Endothelial cell of umbilical vein (primary cell): Measurements from ENCODE around the gene COL9A1. TPM values are rescaled to one million over a fixed set of nuclear protein-coding genes. Genes with fewer than 3 reads are reported as not detected.

Experiments
- BruUV-seq: library from RNA; stranded (reverse); fragments of 400-500 nt; replicated peaks from 2 replicates; lab custom pipeline; 2021; lab: Mats Ljungman, UMichigan
- CTCF ChIA-PET: fragments of 300-600, 350-600 bp; sonication (Branson Sonifier 250); formaldehyde crosslinking; loops from one replicate; lab custom pipeline; 2021; ENCODE audit warnings: antibody characterized with exemption, inconsistent platforms; lab: Charles Lee
- POLR2A ChIA-PET: fragments of 300-600, 350-600 bp; sonication (Branson Sonifier 250); formaldehyde crosslinking; loops from one replicate; lab custom pipeline; 2021; ENCODE audit warnings: antibody characterized with exemption, inconsistent platforms; lab: Charles Lee
- DNase-seq: peaks from one replicate; pipeline ENCODE4 v3.0.0-alpha.2; 2011; ENCODE audit warnings: low read depth, low spot score
- FAIRE-seq: peaks from 2 replicates; lab custom pipeline; 2011; peaks lifted over from hg19 to GRCh38; lab: Jason Lieb, UNC
- H2AFZ ChIP-seq: 2 replicates; pipeline ENCODE4 v1.6.0; 2012; ENCODE audit warnings: low read depth, low read length, control low read depth, inconsistent platforms
- H3K27ac ChIP-seq: 2 replicates; pipeline ENCODE4 v1.5.1; 2011; ENCODE audit warnings: low read depth, mild to moderate bottlenecking, control low read depth, low read length, moderate library complexity; ENCODE audit not compliant: insufficient read depth
- H3K27me3 ChIP-seq, 2 experiments: 2 replicates each; pipeline versions ENCODE4 v1.6.0 to v1.6.1; 2011; ENCODE audit warnings: low read length in 2 of 2, mixed read lengths in 1 of 2; ENCODE audit not compliant: control insufficient read depth in 2 of 2, insufficient read depth in 2 of 2
- H3K36me3 ChIP-seq, 2 experiments: 2 replicates in 1 of 2; 3 replicates in 1 of 2; pipeline ENCODE4 v1.5.1; 2011; ENCODE audit warnings: low read length in 2 of 2, mild to moderate bottlenecking in 1 of 2, moderate library complexity in 1 of 2; ENCODE audit not compliant: control insufficient read depth in 2 of 2, insufficient read depth in 2 of 2; ENCODE audit errors: extremely low read depth in 1 of 2
- H3K4me1 ChIP-seq: 3 replicates; pipeline ENCODE4 v1.5.1; 2011; ENCODE audit warnings: mild to moderate bottlenecking, low read length; ENCODE audit not compliant: control insufficient read depth, insufficient read depth; ENCODE audit errors: extremely low read depth
- H3K4me2 ChIP-seq: 2 replicates; pipeline ENCODE4 v1.6.1; 2011; ENCODE audit warnings: low read length, control low read depth, mixed read lengths; ENCODE audit not compliant: insufficient read depth
- H3K4me3 ChIP-seq, 3 experiments: fragments of 200-600 bp in 1 of 3; sonication (generic), shearing (Covaris generic) in 1 of 3; replicated peaks in 1 of 3; 2 replicates each; pipeline ENCODE4 v1.5.1; 2011 to 2016; ENCODE audit warnings: control low read depth in 3 of 3, low read length in 3 of 3, mild to moderate bottlenecking in 2 of 3, inconsistent platforms in 1 of 3, low read depth in 1 of 3, moderate library complexity in 1 of 3; ENCODE audit not compliant: insufficient read depth in 1 of 3
- H3K79me2 ChIP-seq: 2 replicates; pipeline ENCODE4 v1.6.0; 2012; ENCODE audit warnings: low read length, inconsistent platforms; ENCODE audit not compliant: control insufficient read depth, insufficient read depth
- H3K9ac ChIP-seq: replicated peaks from 2 replicates; pipeline ENCODE3; 2011; ENCODE audit warnings: low read length, control low read depth; ENCODE audit not compliant: insufficient read depth; ENCODE audit errors: extremely low read depth
- H3K9me1 ChIP-seq: replicated peaks from 3 replicates; pipeline ENCODE4 v1.6.0; 2011; ENCODE audit warnings: mild to moderate bottlenecking, low read length; ENCODE audit not compliant: control insufficient read depth, insufficient read depth; ENCODE audit errors: extremely low read depth
- H3K9me3 ChIP-seq: replicated peaks from 2 replicates; pipeline ENCODE4 v1.5.1; 2012; ENCODE audit warnings: low read length, inconsistent platforms; ENCODE audit not compliant: control insufficient read depth, insufficient read depth
- H4K20me1 ChIP-seq: replicated peaks from 2 replicates; pipeline ENCODE3; 2011; ENCODE audit warnings: mild to moderate bottlenecking, low read length; ENCODE audit not compliant: control insufficient read depth, insufficient read depth; ENCODE audit errors: extremely low read depth
- CTCF ChIP-seq, 2 donors: IDR thresholded peaks; 1 replicate in 1 of 2; 2 replicates in 1 of 2; pipeline ENCODE4 v1.5.1; 2011; ENCODE audit warnings: low read length in 2 of 2, mild to moderate bottlenecking in 2 of 2, moderate library complexity in 2 of 2, control low read depth in 1 of 2, inconsistent platforms in 1 of 2, low read depth in 1 of 2; ENCODE audit not compliant: insufficient read depth in 1 of 2; ENCODE audit errors: extremely low read depth in 1 of 2
- EZH2 ChIP-seq: IDR thresholded peaks from 2 replicates; pipeline ENCODE4 v1.6.1; 2012; ENCODE audit warnings: borderline replicate concordance, low read depth, mild to moderate bottlenecking, moderate library complexity, low read length, inconsistent platforms; ENCODE audit not compliant: severe bottlenecking
- MYC ChIP-seq: IDR thresholded peaks from one replicate; pipeline ENCODE4 v1.6.1; 2011; ENCODE audit warnings: mild to moderate bottlenecking, low read depth, low read length
- POLR2A ChIP-seq: IDR thresholded peaks from 2 replicates; pipeline ENCODE4 v1.6.1; 2012; ENCODE audit warnings: low read depth, mild to moderate bottlenecking, control low read depth, low read length
- POLR2AphosphoS5 ChIP-seq: IDR thresholded peaks from 2 replicates; pipeline ENCODE4 v1.6.1; 2012; ENCODE audit warnings: low read depth, mild to moderate bottlenecking, control low read depth, low read length, moderate library complexity; ENCODE audit not compliant: insufficient read depth
- dilution Hi-C: fragments of 300-500 bp; cut with MboI; formaldehyde crosslinking; loops from one replicate; pipeline ENCODE4 v1.15.0; 2019; ENCODE audit warnings: low sequenced_read_pairs; ENCODE audit not compliant: extremely low pct_ligation_motif_present
- intact Hi-C: fragments of 100-400 bp; cut with micrococcal nuclease; formaldehyde crosslinking; loops from one replicate; pipeline ENCODE4 v1.10.0; 2022
- polyA plus RNA-seq, 4 experiments: library from polyadenylated mRNA; depleted of rRNA in 3 of 4; stranded (reverse) in 3 of 4; unstranded in 1 of 4; fragments of >200 nt; gene quantifications; 2 replicates each; pipeline versions ENCODE4 v1.2.1 to v1.2.3, GENCODE V29; 2011 to 2012; ENCODE audit warnings: missing spikeins in 1 of 4
- total RNA-seq: library from RNA; stranded (reverse); gene quantifications from 2 replicates; pipeline ENCODE4 v1.2.3, GENCODE V29; 2021

The COL9A1 gene
- total and polyA plus RNA-seq, 2 donors (not counting 3 experiments of a cell fraction or from before 2014, with no cell fraction given): not detected

GRCh38 chr6:70314296-70314695 is 11.4 kb upstream of the COL9A1 start:
- H3K4me2 ChIP-seq: no peak overlapping the region
- intact Hi-C loops: loop anchor here (5.0 kb wide), 1 partner anchor 643 kb away; the partner anchor contains the start of gene B3GAT2
- no peaks in the 10 kb centered on the region for H3K9me3 ChIP-seq
- DNase-seq (no peak), FAIRE-seq (no peak)
- H3K4me1 ChIP-seq: no peaks in the 10 kb centered on the region
- no peak overlapping the region for H2AFZ ChIP-seq
- dilution Hi-C loops: no loop called here
- BruUV-seq: no TSS peak
- no peak overlapping the region for H3K4me3 ChIP-seq
- H3K36me3 ChIP-seq: no peaks in the 10 kb centered on the region
- ChIA-PET POLR2A (no interaction called here), CTCF (interaction anchor here (1.3 to 1.8 kb wide), 3 partner anchors 55 to 641 kb away, joined by 4 to 6 read pairs (median 5); no protein-coding TSS in a partner anchor)
- peaks cover 0 to 6% of the 10 kb centered on the region in 2 experiments for H3K27me3 ChIP-seq
- H3K9ac ChIP-seq: no peak overlapping the region
- TF ChIP-seq CTCF (IDR thresholded peaks at IDR 0.05; ENCODE audit: extremely low read depth in 1 of 2, insufficient read depth in 1 of 2, low read depth in 1 of 2, low read length in 2 of 2) (no peak), POLR2AphosphoS5 (no peak), EZH2 (no peak), POLR2A (no peak), MYC (no peak)
- H3K79me2 ChIP-seq: no peaks in the 10 kb centered on the region
- H3K9me1 ChIP-seq: no peaks in the 10 kb centered on the region
- no peak overlapping the region for H3K27ac ChIP-seq
- no peaks in the 10 kb centered on the region for H4K20me1 ChIP-seq
